ENCODE results near the gene ADGRL2. TPM values are rescaled to one million over a fixed set of nuclear protein-coding genes. Genes with fewer than 3 reads are reported as not detected.

ADGRL2 gene
- total and polyA plus RNA-seq, 9 of the 15 experiments (the other 6 are each of a cell fraction or from before 2014, with no cell fraction given) = 0.03 to 0.15 (median 0.13) TPM; not detected in 6

- TF ChIP-seq EHMT2 (IDR thresholded peaks at IDR 0.05) (no peak), ZBTB7A (IDR thresholded peaks at IDR 0.05; ENCODE audit: borderline replicate concordance, control insufficient read depth, low read depth, low read length) (no peak), SIN3A (IDR thresholded peaks at IDR 0.05; ENCODE audit: borderline replicate concordance in 2 of 2, control insufficient read depth in 1 of 2, low read depth in 2 of 2, low read length in 2 of 2) (no peak), ZNF316 (IDR thresholded peaks at IDR 0.05) (no peak), RBM39 (optimal IDR thresholded peaks at IDR 0.05; ENCODE audit: low read depth, low read length) (no peak), ZKSCAN3 (CRISPR knock-in tag; IDR thresholded peaks at IDR 0.05) (no peak), ZNF518B (CRISPR knock-in tag; IDR thresholded peaks at IDR 0.05) (no peak), GATA2 (CRISPR knock-in tag; IDR thresholded peaks at IDR 0.05) (no peak), ETS2 (tag; IDR thresholded peaks at IDR 0.05; ENCODE audit: borderline replicate concordance, poor library complexity, severe bottlenecking) (no peak)
Observed at GRCh38 chr1:81803431-81804110, 2.8 kb downstream of the ADGRL2 start (continued).
